ENCODE data around the gene PARD3.

PARD3 gene

DNA sequence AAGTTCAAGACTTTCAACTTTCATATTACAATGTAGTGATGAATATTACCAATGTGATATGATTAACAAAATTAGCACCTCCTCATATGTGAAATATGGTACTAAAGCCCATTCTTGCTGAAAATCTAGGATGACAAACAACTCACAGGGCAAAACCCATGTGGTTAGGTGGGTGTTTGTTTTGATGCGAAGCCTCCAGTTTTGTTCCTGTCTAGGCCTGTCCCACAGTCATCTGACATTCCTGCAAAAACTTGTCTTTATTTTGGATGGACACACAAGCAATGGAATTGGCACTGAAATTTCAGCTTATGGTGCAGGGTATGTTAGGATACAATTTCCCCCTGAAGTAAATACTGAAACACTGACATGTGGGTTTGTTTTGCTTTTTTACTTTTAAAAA, 95.3 kb downstream of the PARD3 start:
- POLR2A ChIA-PET, result no interaction called here

DNA sequence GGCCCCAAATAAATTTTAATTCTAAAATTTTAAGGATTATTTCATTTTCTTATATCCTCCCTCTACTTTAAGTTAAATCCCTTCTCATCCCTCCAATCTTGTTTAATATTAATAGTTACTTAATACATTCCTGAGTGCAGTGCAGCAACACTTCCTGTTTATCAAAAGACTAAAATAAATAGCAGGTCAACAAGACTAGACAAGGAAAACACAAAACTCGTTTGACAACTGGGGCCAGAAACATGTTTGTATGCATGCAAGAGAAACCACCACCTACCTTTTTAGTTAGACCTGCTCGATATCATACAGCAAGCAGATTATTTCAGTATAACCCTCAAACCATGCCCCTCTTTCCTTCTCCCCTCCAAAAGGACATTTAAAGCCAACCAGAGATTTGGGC, 95.8 kb downstream of the PARD3 start:
- TF ChIP-seq, protein P1, sequence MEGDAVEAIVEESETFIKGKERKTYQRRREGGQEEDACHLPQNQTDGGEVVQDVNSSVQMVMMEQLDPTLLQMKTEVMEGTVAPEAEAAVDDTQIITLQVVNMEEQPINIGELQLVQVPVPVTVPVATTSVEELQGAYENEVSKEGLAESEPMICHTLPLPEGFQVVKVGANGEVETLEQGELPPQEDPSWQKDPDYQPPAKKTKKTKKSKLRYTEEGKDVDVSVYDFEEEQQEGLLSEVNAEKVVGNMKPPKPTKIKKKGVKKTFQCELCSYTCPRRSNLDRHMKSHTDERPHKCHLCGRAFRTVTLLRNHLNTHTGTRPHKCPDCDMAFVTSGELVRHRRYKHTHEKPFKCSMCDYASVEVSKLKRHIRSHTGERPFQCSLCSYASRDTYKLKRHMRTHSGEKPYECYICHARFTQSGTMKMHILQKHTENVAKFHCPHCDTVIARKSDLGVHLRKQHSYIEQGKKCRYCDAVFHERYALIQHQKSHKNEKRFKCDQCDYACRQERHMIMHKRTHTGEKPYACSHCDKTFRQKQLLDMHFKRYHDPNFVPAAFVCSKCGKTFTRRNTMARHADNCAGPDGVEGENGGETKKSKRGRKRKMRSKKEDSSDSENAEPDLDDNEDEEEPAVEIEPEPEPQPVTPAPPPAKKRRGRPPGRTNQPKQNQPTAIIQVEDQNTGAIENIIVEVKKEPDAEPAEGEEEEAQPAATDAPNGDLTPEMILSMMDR (IDR thresholded peaks at IDR 0.05; ENCODE audit: control extremely low read depth, extremely low read depth, low read depth, missing control alignments), result no peak
- ChIA-PET POLR2A (no interaction called here), CTCF (no interaction called here)
- DNase-seq (ENCODE audit: extremely low spot score), result no peak

More for the DNA sequence above, 95.3 kb downstream of the PARD3 start:
- TF ChIP-seq, protein P1 (IDR thresholded peaks at IDR 0.05; ENCODE audit: control extremely low read depth, extremely low read depth, low read depth, missing control alignments), result no peak
- CTCF ChIA-PET, result interaction anchor here (1.0 kb wide), 1 partner anchor 14 kb away, joined by 4 read pairs; no protein-coding TSS in a partner anchor
- no peak for DNase-seq (ENCODE audit: extremely low spot score)

DNA sequence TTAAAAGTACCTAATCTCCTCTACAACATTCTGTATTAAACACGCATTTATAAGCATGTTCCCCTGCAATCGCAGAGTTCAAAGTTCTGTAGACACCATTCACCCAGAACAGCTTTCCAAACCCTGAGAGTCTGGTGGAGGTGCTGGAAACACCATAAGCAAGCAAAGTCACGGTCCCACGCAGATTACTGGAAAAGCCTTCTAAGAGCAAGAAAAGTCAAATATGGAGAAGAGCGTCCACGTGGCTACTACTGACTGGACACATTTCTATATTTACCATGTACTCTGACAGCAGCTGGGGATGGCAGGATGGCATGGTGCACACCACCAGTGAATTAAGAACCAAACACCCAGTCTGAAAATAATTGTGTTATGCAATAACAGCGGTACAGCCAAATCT, 97.7 kb downstream of the PARD3 start:
- ChIA-PET POLR2A (no interaction called here), CTCF (interaction anchor here (1.1 kb wide), 1 partner anchor 23 kb away, joined by 3 read pairs; no protein-coding TSS in a partner anchor)
- DNase-seq (ENCODE audit: extremely low spot score), result no peak

DNA sequence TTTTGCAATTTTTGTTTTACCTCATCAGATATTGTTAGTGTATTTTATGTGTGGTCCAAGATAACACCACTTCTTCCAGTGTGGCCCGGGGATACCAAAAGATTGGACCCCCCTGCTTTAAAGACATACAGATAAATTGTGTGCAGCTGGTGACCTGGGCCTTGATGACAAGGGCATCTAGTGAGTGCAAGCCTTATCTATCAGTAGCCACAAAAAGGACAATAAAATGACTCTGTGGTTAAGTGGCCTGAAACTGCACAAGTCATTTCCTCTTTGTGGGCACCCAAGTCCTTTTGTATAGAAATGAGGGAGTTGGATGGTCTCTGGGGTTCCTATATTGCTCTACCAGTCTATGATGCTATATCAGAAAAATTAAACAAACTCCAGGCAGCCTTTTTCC, 98.1 kb downstream of the PARD3 start:
- ChIA-PET POLR2A (no interaction called here), CTCF (no interaction called here)
- DNase-seq (ENCODE audit: extremely low spot score), result no peak
- TF ChIP-seq, protein P1 (IDR thresholded peaks at IDR 0.05; ENCODE audit: control extremely low read depth, extremely low read depth, low read depth, missing control alignments), result no peak

More for the DNA sequence above, 97.7 kb downstream of the PARD3 start:
- TF ChIP-seq, protein P1 (IDR thresholded peaks at IDR 0.05; ENCODE audit: control extremely low read depth, extremely low read depth, low read depth, missing control alignments), result no peak

DNA sequence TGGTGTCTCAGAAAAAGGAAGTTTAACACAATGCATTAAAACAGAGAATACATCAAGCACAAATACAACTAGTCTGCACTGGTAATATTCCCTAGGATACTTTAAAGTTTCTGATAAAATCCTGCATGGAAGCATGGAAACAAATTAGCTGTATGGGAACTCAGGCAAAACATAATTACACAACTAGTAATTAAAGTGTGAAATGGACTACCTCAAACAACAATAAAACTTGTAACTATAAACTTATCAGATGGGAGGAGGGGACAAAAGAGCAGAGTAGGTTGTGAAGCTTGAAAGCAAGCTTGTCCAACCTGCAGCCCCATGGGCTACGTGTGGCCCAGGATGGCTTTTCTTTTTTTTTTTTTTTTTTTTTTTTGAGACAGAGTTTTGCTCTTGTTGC, 98.9 kb downstream of the PARD3 start:
- POLR2A ChIA-PET, result no interaction called here
- CTCF ChIA-PET, result no interaction called here
- TF ChIP-seq, protein P1 (IDR thresholded peaks at IDR 0.05; ENCODE audit: control extremely low read depth, extremely low read depth, low read depth, missing control alignments), result no peak
- DNase-seq (ENCODE audit: extremely low spot score), result no peak

DNA sequence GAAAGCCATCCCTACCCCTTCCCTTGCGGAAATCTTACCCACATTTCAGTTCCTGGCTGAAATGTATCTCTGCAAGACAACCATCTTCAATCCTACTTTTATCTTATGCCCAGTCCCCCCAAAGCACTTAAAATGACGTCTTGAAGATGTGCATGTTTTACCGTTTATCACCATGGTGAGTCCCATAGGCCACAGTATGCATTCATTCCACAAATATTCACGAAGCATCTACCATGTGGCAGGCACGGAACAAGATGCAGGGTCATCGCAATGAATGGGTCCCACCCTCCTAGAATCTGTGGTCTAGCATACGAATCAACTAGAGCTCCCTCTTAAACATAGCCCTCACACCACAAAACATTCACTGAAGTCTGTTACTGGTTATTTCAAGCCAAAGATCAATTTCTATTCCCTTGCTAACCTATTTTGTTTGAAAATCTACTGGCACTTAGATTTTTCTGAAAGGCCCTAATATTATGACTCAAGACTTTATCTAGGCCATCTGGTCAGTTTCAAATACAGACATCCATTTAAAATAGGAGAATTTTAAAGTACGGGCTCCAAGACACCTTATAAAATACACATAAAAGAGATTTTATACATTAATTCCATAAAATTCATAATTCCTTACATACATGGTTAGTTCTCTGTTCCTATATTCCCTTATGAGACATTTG, 99.4 kb downstream of the PARD3 start:
- CTCF ChIA-PET, result no interaction called here
- TF ChIP-seq, protein P1 (IDR thresholded peaks at IDR 0.05; ENCODE audit: control extremely low read depth, extremely low read depth, low read depth, missing control alignments), result no peak
- POLR2A ChIA-PET, result no interaction called here
- no peak for DNase-seq (ENCODE audit: extremely low spot score)

Data from GM10248 (cell line).